NCI-H345 (cell line): ENCODE measurements around the gene RBL1.
"Not testable (repeated sequence)": the region's sequence is repeated elsewhere in the genome, so short reads cannot be mapped to it uniquely, and the experiment has no call there.

ENCODE experiments used
- DNase-seq: peaks from one replicate; lab custom pipeline; 2025; lab: John Stamatoyannopoulos, UW

RBL1 gene

DNA sequence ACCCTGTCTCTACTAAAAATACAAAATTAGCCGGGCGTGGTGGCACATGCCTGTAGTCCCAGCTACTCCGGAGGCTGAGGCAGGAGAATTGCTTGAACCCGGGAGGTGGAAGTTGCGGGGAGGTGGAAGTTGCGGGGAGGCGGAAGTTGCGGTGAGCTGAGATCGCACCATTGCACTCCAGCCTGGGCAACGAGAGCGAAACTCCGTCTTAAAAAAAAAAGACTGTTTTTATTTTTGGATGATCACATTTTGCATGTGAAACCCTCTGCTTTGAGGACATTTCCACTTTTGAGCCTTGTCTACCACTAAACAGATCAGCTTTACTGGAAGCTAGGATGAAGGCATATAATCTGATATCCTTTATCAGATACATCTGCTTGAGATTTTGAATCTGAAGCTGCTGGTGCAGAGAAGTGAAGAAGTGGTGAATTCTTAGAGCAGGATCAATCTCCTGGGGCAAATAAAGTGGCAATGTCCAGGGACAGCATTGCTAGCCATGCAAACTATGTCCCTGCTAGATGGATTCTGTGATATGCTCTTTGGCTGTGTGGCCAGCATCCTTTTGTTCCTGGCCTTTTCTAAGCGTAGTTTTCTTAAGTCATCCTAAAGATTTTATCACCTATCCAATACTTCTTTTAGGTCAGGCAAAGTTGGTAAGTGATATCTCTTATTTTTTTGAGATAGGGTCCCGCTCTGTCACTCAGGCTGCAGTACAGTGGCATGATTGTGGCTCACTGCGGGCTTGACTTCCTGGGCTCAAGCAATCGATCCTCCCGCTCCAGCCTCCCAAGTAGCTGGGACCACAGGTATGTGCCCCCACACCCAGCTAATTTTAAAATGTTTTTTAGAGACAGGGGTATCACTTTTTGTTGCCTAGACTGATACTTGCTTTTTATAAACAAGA is 23.3 kb downstream of the RBL1 start:
- DNase-seq, result no peak

DNA sequence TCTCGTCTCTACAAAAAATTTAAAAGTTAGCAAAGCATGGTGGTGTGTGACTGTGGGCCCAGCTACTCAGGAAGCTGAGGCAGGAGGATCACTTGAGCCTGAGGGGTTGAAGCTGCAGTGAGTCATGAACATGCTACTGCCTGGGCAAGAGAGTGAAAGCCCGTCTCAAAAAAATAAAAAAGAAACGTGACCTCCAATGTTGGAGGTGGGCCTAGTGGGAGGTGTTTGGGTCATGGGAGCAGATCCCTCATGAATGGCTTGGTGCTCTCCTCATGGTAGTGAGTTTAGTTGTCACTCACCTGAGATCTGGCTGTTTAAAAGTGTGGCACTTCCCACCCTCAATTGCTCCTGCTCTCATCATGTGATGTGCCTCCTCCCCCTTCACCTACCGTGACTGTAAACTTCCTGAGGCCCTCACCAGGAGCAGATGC is 24.3 kb downstream of the RBL1 start:
- no peak for DNase-seq

DNA sequence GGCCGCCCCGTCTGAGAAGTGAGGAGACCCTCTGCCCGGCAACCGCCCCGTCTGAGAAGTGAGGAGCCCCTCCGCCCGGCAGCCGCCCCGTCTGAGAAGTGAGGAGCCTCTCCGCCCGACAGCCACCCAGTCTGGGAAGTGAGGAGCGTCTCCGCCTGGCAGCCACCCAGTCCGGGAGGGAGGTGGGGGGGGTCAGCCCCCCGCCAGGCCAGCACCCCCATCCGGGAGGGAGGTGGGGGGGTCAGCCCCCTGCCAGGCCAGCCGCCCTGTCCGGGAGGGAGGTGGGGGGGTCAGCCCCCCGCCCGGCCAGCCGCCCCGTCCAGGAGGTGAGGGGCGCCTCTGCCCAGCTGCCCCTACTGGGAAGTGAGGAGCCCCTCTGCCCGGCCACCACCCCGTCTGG is 26.2 kb downstream of the RBL1 start:
- not testable (repeated sequence) for DNase-seq

DNA sequence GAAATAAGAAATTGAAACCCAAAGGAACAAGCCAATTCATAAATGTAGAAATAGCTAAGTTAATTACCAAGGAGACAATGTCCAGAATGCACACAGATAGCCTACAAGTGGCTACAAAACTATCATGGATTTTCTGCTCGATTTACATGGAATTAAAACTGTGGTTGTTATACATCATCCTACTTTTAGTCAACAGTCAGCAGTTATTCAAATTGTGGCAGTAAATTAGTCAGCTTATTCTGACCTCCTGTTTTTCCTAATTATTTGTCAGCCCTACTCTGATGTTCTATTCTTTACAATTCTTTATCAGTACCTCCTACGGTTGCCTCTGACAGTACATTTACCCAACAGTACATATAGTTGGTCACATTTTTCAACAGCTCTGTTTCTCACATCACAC is 29.6 kb downstream of the RBL1 start:
- no peak for DNase-seq

DNA sequence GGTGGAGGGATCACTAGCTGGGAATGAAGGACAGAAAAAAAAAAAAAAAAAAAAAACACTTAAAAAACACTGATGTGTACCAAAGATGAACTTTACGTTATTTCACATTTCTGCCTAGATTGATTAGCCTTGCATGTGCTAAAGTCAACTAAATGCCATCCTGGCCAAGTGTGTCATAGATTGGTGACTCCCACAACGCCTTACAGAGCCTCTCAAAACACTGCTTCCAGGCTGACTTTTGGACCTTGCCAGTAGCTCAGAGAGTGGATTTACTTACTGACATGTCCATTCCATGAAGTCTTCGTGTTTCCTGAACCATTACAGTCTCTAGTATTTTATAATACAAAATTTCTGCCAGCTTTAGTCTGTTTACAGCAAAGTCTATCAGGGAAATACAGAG is 40.5 kb downstream of the RBL1 start:
- DNase-seq, result no peak

DNA sequence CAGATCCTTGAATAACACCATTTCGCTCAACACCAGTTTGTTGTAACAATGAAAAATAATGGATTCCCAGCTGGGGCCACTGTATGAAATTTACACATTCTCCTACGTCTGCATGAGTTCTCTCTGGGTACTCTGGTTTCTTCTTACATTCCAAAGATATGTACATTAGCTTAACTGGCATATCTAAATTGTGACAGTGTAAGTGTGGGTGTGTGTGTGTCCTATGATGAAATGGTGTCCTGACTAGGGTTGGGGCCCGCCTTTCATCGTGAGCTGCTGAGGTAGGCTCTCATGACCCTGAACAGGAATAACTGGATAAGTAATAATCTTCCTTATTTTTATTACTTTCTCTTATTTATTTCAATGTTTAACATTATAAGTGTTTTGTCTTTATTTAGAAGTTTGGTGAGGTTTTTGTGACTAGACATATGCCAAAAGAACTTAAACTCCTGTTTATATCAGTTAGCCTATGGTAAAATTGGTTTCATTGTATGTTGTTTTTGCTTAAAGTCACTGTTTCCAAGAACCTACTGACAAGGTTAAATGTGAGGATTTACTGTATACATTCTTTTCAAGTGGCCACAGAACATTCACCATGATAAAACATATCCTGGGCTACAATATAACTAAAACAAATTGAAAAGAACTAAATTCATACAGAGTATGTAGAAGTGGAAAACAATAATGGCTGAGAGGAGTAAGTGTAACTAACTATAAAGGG is 42.4 kb downstream of the RBL1 start:
- DNase-seq, result no peak

DNA sequence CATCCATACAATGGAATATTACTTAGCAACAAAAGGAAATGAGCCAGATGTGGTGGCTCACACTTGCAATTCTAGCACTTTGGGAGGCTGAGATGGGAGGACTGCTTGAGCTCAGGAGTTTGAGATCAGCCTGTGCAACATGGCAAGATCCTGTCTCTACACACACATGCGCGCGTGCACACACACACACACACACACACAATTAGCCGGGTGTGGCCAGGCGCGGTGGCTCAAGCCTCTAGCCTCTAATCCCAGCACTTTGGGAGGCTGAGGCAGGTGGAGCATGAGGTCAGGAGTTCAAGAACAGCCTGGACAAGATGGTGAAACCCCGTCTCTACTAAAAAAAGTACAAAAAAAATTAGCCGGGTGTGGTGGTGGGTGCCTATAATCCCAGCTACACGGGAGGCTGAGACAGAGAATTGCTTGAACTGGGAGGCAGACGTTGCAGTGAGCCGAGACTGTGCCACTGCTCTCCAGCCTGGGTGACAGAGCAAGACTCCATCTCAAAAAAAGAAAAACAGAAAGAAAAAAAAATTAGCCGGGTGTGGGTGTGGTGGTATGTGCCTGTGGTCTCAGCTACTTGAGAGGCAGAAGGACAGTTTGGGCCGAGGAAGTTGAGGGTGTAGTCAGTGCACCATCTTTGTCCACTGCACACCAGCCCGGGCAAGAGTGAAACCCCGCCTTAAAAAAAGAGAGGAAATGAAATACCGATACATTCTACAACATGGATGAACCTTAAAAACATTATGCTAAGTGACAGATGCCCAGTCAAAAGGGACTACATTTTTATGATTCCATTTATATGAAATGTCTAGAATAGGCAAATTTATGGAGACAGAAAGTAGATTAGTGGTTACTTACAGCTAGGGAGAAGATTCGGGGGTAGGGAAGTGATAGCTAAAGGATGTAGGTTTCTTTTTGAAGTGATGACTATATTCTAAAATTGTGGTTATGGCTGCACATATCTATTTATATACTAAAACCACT is 52.5 kb downstream of the RBL1 start:
- DNase-seq, result no peak

DNA sequence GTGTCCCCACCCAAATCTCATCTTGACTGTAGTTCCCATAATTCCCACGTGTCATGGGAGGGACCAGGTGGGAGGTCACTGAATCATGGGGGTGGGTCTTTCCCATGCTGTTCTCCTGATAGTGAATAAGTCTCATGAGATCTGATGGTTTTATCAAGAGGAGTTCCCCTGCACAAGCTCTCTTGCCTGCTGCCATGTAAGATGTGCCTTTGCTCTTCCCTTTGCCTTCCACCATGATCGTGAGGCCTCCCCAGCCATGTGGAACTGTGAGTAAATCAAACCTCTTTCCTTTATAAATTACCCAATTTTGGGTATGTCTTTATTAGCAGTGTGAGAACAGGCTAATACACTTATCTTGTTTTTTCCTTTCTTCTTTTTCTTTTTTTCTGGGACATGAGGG is 56.4 kb downstream of the RBL1 start:
- not testable (repeated sequence) for DNase-seq

DNA sequence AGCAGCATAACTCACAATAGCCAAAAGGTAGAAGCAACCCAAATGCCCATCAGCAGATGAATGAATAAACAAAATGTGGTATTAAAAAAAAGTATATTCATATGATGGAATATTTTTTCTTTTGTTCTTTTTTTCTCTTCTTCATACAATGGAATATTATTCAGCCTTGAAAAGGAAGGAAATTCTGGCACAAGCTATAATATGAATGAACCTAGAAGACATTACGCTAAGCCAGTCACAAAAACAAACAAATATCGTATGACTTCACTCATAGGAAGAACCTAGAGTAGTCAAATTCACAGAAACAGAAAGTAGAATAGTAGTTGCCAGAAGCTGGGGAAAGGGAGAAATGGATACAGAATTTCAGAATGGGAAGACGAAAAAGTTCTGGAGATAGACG is 63.7 kb downstream of the RBL1 start:
- DNase-seq, result no peak

DNA sequence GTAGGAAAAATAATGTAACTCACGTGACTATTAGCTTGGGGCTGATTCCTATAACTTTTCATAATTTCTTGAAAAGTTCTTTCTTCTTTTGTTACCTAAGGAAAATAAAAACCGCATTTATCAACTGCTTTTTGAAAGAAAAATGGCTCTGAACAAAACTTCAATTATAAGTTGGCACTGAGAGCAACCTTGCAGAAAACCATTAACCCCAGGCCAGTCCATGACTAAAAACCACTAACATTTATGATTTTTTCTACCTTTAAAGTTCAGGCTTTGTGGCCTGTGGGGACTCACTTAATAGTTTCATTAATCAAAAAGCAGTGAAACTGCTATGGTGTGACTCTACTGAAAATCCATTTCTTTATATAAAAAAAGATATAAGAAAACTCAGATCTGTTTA is 75.2 kb downstream of the RBL1 start:
- no peak for DNase-seq

DNA sequence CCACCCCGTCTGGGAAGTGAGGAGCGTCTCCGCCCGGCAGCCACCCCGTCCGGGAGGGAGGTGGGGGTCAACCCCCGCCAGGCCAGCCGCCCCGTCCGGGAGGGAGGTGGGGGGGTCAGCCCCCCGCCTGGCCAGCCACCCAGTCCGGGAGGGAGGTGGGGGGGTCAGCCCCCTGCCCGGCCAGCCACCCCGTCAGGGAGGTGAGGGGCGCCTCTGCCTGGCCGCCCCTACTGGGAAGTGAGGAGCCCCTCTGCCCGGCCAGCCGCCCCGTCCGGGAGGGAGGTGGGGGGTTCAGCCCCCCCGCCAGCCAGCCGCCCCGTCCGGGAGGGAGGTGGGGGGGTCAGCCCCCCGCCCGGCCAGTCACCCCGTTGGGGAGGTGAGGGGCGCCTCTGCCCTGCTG is 83.2 kb downstream of the RBL1 start:
- DNase-seq, result not testable (repeated sequence)

DNA sequence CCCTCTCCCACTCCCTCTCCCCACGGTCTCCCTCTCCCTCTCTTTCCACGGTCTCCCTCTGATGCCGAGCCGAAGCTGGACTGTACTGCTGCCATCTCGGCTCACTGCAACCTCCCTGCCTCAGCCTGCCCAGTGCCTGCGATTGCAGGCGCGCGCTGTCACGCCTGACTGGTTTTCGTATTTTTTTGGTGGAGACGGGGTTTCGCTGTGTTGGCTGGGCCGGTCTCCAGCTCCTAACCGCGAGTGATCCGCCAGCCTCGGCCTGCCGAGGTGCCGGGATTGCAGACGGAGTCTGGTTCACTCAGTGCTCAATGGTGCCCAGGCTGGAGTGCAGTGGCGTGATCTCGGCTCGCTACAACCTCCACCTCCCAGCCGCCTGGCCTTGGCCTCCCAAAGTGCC is 83.9 kb downstream of the RBL1 start:
- DNase-seq, result not testable (repeated sequence)

DNA sequence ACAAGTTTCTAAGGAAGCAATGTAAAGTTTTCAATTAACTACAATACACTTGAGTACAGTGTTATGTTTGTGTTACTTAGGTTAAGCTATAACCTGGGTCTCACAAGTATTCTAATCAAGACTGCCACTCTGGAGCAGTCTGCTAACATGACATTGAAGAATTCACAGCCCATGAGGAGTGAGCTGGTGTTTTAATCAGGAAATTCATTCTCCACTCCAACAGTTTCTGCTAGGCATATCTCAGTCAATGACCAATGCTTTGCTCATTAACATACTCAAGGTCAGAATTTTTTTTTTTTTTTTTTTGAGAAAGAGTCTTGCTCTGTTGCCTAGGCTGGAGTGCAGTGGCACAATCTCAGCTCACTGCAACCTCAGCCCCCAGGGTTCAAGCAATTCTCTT is 84.7 kb downstream of the RBL1 start:
- DNase-seq, result no peak

DNA sequence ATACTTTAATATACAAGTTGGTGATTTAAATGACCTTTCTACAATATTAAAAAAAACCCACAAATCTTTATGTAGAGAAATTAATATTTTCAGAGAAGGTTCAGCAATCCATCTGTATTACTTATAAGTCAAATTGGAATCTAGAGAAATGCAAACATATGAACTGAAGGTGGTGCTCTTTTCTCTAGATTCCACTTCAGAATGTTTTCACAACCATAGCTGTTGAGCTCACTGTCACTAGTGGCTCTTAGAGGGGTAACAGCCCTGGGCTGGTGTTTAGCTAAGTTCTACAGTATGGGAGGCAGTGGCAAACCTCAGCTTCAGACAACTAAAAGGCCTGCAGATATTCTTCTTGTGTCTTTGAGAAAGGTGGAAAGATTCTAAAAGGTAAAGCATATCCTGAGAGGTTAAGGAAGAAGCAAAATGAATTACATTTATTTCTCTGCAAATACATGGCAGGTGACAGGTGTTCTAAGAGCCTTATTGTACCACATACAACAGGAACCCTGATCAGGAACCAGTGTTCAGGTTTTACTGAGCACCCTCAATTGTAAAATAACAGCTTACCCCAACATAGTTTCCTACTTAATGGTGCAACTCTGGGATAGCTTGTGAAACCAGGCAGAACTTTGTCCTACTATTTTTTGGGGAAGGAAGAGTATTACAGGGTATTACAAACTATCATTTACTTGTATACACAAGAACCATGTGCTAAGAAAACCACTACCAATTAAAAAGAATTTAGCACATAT is 87.7 kb downstream of the RBL1 start:
- DNase-seq, result no peak

DNA sequence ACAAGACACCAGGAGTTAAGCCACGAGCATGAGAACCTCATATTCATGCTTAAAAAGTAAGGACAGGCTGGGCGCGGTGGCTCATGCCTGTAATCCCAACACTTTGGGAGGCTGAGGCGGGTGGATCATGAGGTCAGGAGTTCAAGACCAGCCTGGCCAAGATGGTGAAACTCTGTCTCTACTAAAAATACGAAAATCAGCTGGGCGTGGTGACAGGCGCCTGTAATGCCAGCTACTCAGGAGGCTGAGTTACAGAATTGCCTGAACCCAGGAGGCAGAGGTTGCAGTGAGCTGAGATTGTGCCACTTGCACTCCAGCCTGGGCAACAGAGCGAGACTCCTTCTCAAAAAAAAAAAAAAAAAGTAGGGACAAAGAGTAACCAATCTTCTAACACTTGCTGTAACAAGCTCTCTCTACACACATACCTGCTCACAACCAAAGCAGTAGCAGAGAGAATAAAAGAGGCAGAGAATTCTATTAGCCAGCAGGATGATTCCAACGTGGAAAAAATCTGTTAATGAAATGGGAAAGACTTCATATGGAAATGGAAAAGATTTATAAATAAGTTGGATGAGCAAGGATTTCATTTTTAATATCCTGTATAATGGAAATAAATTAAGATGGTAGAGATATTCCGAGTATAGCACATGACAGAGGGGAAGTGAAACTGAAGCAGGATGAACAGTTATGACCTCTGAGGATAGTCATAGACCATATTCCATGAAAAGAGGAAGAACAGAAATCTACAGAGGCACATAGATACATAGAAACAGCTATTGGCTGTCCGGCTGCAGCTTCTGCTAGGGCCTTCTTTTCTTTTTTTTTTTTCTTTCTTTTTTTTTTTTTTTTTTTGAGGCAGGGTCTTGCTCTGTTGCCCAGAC is 90.5 kb downstream of the RBL1 start:
- DNase-seq, result not testable (repeated sequence)

DNA sequence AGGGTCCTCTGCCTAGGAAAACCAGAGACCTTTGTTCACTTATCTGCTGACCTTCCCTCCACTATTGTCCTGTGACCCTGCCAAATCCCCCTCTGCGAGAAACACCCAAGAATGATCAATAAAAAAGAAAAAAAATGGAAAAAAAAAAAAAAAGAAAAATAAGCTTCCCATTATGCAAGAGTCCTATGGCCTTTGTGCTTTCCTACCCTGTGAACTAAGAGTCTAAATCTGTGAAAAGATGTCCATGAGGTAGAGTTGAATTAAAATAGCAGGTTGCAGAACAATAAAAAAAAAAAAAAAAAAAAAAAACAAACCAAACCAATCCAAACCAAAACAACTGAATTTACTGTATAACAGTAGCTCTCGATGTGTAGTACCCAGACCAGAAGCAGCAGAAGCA is 94.2 kb downstream of the RBL1 start:
- DNase-seq, result not testable (repeated sequence)

DNA sequence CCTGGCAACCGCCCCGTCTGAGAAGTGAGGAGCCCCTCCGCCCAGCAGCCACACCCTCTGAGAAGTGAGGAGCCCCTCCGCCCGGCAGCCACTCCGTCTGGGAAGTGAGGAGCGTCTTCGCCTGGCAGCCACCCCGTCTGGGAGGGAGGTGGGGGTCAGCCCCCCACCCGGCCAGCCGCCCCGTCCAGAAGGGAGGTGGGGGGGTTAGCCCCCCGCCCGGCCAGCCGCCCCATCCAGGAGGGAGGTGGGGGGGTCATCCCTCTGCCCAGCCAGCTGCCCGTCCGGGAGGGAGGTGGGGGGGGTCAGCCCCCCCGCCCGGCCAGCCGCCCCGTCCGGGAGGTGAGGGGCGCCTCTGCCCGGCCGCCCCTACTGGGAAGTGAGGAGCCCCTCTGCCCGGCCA is 95.6 kb downstream of the RBL1 start:
- DNase-seq, result not testable (repeated sequence)

DNA sequence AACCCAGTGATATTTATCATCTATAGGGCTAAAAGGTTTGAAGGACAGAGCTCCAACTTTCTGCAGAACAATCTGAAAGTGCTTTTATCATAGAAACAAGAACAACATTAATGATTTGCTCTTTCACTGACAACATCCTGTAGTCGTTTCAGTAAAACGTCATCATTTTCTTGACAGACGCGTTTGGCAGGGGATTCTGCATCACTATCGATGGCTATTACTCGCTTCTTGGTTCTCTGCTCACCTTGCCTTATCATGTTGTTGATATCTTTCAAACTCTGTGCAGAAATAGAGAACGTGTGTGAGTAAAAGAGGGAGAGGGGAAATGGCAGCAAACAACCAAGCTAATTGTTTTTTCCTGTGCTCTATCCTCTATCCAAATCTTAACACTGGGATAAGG is 97.1 kb downstream of the RBL1 start:
- no peak for DNase-seq

DNA sequence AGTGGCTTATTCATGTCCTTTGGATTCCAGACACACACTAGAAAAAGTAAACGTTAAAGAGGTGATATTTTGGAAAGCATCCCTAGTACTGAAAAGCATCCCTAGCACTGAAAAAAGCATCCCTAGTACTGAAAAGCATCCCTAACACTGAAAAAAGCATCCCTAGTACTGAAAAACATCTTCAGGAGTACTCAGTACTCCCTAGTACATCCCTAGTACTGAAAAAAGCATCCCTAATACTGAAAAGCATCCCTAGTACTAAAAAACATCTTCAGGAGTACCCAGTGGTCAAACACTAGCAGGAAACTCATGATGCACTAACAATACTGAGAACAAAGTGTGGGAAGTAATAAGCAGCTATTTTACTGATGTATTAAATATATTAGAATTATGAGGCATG is 98.7 kb downstream of the RBL1 start:
- no peak for DNase-seq

DNA sequence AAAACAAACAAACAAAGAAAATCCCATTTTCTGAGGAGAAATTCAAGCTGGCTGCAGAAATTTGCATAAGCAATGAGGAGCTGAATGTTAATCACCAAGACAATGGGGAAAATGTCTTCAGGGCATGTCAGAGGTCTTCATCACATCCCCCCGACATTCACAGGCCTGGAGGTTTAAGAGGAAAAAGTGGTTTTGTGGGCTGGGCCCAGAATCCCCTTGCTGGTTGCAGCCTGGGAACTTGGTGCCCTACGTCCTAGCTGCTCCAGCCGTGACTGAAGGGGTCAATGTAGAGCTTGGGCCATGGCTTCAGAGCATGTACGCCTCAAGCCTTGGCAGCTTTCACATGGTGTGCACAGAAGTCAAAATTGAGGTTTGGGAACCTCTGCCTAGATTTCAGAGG is 101.6 kb downstream of the RBL1 start:
- not testable (repeated sequence) for DNase-seq
